NCI-H524 (cell line): ENCODE measurements around the gene CAB39L.
A peak's percentile ranks its signal among the peaks of the same experiment; 100 is the strongest.

Experiments
- DNase-seq, 2 experiments: peaks; one replicate each; lab custom pipeline; 2025; lab: John Stamatoyannopoulos, UW

CAB39L gene

DNA sequence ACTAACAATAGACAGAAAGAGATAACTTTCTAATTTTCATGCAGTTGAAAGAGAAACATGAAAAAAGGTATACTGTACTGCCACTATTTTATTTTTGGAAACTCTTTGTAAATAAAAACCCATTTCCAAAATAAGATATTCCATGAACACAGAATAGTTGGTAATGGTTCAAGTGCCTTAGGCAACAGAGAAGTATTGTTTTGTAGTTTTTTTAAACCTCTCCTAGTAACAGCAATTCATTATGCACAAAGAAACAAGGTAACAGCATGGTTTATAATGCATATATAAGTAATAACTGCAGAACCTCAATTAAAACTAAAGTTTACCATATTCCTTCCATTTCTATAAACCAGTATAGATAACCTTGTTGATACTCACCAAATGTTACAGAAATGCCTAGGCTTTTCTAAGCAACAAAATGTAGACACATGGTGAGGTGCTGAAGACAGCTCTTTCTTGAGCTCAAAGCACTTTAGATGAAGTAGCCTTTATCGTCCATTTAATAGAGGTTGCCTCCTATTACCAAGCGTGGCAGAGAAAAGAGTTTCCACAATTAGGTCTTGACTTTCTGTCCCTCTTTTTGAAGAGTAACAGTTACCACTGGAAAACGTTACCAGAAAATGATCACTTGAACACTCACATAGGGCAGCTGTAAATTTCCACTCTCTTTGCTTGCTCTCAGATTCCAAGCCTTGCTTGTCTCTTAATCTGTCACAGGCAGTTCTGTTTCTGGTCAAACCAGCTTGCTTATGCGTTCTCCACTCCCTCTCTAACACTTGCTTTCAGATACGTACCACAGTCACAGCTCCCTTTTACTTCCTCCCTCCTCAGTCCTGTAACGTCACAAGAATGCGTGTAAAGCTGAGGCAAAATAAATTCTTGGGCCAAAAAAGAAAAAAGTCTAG, 42.9 kb downstream of the CAB39L start:
- DNase-seq = no peak

DNA sequence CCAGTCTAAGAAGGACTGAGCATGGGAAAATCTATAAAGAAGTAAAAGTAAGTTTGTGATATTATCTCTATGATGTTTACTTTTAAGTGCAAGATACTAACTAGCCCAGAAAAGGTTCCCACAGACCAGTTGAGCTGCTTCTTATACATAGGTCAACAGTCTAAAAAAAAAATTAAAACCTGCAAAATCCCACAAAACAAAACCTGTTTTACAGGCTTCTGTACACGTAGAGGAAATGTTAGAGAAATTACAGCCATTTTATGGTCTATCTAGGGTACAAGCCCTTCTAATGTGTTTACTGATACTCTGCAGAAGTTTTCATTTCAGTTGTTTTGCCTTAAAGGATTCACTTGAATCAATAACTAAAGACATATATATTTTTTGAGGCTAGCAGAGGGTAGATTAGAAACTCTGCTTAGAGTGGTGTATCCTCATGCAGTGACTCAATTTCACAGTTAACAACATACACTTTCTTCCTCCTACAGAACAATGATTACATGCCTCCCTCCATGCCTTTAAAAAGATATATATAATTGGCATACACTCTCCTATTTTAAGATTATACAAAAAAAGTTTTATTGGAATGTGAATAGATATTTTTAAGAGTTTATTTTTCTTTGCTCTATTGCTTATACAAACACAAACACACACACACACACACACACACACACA, 43.9 kb downstream of the CAB39L start:
- no peak for DNase-seq

GRCh38 chr13:49395878-49396380, 47.9 kb downstream of the CAB39L start:
- DNase-seq = no peak

GRCh38 chr13:49395451-49395865, 48.4 kb downstream of the CAB39L start:
- DNase-seq = no peak

GRCh38 chr13:49388091-49388635, 55.7 kb downstream of the CAB39L start:
- no peak for DNase-seq

- DNase-seq = no peak
Measured at GRCh38 chr13:49386664-49387063, 57.2 kb downstream of the CAB39L start.

DNA sequence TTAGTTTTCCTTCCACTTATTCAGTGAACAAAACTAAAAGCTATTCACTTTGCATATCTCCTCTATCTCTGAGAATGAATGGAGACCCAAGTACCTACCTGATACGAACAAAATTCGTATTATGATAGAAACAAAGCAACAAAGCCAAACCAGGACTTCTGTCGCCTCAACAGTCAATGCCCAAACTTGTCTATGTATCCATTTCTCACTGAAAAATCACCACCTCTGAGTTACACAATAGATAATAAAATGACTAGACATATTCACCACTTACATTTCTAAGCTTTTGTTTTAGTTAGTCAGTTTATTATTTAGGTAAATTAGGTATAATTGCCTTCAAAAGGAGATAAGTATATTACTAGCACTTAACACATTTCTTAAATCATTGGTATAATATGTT, 67.7 kb downstream of the CAB39L start:
- no peak for DNase-seq

DNA sequence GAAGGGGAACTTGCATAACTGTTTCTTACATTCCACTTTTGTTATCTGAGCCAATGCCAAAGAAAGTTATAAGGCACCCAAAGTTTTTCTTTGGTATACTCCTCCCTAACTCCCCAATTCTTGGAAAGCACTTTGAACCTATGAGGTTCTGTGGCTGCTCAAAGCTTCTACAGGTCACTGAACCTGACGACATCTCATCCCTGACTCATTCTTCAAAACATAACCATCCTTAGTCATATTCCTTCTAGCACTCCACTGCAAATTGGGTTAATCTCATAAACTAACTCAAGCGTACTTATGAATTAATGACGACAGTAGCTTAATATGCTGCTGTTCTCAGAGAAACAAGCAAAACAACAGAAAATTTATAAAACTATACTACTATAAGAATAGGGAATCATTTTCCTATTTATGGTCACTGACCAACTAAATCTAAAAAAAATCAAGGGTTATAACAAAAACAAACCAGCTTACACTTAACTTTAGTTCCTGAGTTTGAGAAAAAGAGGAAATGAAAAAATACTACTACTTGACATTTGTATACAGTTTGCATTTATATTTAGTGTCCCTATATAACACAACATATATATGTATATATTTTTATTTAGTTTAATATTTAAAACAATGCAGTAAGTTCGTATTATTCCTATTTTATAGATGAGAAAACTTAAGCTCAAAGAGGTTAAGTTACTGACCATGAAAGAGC, 69.1 kb downstream of the CAB39L start:
- no peak for DNase-seq

DNA sequence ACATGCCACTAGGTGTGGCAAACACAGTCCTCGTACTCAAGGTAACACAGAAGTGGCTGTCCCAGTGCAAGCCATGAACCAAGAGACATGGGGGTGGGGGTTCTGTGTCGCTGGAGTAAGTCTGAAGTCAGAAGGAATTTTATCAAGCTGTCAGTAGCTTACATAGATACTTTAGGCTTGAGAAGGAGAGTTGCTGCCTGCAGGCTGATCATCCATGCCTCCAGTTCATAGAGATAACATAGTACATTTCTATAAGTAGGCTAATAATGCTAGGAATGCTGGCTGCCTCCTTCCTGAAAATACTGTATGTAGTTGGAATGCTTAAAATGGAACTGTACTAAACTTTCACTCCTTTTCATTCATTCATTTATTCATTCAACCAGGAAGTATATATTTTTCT, 70.1 kb downstream of the CAB39L start:
- DNase-seq = no peak

- DNase-seq = peak in 1 of 2 experiments; percentile 7
Measured at GRCh38 chr13:49371943-49372613, 71.8 kb downstream of the CAB39L start.

DNA sequence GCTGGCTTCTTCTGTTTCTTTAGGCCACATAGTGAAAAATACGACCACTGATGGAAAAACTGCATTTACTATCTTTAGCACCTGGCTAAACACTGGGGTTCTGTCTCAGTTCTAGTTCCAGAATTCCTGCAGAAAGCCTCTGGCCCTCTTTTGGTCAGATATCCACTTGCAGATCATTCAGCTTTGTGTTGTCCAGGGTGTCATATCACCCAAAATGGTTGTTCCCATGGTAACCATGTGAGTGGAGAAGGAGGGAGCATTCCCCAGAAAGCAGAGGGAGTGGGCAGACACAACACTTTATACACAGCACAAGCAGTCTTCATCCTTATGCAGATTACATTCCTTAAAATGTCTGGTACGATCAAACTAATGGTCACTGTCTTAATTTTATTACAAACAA, 73.5 kb downstream of the CAB39L start:
- peak; percentile 48 to 71 for DNase-seq

GRCh38 chr13:49369866-49370265, 74.0 kb downstream of the CAB39L start:
- no peak for DNase-seq

- DNase-seq = no peak
Measured at GRCh38 chr13:49368688-49369087, 75.2 kb downstream of the CAB39L start.

DNA sequence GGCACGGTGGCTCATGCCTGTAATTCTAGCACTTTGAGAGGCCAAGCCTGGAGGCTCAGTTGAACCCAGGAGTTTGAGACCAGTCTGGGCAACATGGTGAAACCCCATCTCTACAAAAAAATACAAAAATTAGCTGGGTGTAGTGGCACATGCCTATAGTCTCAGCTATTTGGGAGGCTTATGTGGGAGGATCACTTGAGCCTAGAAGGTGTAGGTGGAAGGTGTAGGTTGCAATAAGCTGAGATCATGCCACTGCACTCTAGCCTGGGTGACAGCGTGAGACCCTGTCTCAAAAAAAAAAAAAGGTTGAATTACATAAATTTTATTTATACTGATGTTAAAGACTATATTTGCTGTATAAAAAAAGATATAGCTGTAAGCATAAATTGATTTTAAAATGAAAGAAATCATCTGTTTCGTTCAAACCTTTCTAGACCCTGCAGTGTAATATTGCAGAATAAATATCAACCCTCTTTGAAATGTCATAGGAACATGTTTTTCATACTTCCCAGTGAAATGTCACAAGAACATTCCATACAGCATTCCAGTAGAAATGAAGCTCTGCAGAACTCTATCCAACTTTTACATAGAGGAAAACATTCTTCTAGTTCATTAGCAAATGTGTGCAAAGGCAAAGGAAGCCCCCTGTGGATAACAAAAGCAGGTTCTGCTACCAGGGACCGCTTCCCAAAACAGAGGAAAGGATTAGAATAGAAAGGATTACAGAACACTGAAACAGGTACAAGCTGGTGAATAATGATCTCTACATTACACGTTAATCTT, 76.0 kb downstream of the CAB39L start:
- DNase-seq = no peak

DNA sequence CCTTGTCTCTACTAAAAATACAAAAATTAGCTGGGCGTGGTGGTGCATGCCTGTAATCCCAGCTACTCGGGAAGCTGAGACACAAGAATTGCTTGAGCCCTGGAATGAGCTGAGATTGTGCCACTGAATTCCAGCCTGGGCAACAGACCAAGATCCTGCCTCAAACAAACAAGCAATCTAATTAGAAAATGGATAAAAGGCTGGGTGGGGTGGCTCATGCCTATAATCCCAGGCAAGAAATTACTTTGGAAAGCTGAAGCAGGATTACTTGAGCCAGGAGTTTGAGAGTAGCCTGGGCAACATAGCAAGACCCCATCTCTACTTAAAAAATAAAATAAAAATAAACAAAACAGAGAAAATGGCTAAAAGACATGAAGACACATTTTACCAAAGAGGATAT, 77.0 kb downstream of the CAB39L start:
- no peak for DNase-seq

- no peak for DNase-seq
Measured at GRCh38 chr13:49357694-49358093, 86.2 kb downstream of the CAB39L start.

DNA sequence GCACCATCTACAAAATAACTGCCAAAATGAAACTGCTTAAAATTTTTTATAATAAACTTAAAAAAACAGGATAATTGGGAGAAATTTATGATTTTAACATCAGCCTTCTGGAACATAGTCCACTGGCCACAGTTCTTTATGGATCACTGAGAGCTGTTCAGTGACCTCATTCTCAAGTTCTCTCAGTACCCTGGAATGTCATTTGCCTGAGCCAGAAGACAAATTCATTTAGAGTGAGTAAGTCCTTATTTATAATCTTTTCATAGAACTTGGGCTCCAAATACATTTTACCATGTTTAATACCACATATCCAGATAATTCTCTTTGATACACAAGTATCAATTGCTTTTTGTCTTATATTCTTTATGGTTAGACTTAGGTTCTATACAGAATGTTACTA, 87.6 kb downstream of the CAB39L start:
- no peak for DNase-seq

GRCh38 chr13:49354719-49355118, 89.1 kb downstream of the CAB39L start:
- DNase-seq = no peak

DNA sequence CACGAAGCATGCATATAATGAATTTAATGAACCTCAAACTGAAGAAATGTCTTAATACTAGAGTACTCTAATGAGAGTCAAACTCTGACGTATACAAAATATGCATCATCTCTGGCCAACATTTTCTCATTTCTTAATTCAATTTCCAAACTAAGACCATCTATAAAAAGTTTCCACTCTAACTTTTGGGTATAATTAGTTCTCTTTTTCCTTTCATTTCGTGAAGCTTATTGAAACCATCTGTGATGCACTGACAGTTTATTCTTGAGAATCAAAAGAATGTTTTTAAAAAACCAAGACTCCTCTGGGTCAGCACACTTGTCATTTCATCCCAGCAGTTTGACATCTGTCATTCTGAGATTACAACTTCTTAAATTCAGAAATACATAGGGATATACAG, 90.0 kb downstream of the CAB39L start:
- DNase-seq = no peak

GRCh38 chr13:49351871-49352270, 92.0 kb downstream of the CAB39L start:
- DNase-seq = no peak

GRCh38 chr13:49348751-49349150, 95.1 kb downstream of the CAB39L start:
- no peak for DNase-seq
